ENCODE data around the gene ALDH1A3.

DNA sequence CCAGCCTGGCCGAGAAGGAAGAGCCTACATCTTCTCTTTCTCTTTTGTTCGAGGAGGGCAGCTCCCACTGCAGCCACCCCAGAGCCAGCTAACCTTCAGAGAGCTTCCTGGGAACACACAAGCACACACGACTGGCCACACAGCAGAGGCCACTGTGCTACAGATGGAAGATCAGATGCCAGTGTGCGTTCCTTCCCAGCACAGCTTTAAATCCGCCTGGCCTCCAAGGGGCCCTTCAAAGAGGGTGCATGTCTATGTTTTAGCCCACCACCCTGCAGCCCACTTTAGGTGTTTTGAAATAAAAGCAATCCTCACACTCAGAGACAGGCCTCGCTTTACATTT lies 12.4 kb downstream of the ALDH1A3 start:
- no peak for TF ChIP-seq POLR2A (IDR thresholded peaks at IDR 0.05; ENCODE audit: low read length)
- no peak for TF ChIP-seq GATA1 (IDR thresholded peaks at IDR 0.05; ENCODE audit: low read depth, low read length)

All from erythroblast (primary cell).